Measurements from ENCODE around the gene TRDN.

DNA sequence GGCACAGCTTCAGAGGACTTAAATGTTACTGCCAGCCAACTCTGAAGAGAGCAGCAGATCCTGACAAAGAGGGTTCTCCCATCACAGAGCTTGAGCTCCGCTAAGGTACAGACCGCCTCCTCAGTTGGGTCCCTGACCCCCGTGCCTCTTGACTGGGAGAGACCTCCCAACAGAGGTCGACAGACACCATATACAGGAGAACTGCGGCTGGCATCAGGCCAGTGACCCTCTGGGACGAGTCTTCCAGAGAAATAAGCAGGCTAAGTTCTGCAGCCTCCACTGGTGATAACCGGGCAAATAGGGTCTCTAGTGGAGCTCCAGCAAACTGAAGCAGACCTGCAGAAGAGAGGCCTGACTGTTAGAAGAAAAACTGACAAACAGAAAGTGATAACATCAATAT is 453.8 kb downstream of the TRDN start:
- TF ChIP-seq POLR2AphosphoS5 (IDR thresholded peaks at IDR 0.05): no peak
- no peak for TF ChIP-seq POLR2A (IDR thresholded peaks at IDR 0.05)
- TF ChIP-seq, protein P1, sequence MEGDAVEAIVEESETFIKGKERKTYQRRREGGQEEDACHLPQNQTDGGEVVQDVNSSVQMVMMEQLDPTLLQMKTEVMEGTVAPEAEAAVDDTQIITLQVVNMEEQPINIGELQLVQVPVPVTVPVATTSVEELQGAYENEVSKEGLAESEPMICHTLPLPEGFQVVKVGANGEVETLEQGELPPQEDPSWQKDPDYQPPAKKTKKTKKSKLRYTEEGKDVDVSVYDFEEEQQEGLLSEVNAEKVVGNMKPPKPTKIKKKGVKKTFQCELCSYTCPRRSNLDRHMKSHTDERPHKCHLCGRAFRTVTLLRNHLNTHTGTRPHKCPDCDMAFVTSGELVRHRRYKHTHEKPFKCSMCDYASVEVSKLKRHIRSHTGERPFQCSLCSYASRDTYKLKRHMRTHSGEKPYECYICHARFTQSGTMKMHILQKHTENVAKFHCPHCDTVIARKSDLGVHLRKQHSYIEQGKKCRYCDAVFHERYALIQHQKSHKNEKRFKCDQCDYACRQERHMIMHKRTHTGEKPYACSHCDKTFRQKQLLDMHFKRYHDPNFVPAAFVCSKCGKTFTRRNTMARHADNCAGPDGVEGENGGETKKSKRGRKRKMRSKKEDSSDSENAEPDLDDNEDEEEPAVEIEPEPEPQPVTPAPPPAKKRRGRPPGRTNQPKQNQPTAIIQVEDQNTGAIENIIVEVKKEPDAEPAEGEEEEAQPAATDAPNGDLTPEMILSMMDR (IDR thresholded peaks at IDR 0.05): no peak

All from breast epithelium (tissue), 3 donors.